PFSK-1 (cell line): Measurements from ENCODE around the gene ZNF646.

ENCODE experiments used
- POLR2AphosphoS5 ChIP-seq: IDR thresholded peaks from 2 replicates; pipeline ENCODE4 v1.6.1; 2012; ENCODE audit warnings: low read depth, mild to moderate bottlenecking, control low read depth, low read length, moderate library complexity
- REST ChIP-seq, 2 experiments: IDR thresholded peaks; 2 replicates each; pipeline versions ENCODE4 v1.6.1 to v1.8.0; 2011 to 2012; ENCODE audit warnings: low read depth in 2 of 2, low read length in 2 of 2, control low read depth in 1 of 2, inconsistent platforms in 1 of 2, mild to moderate bottlenecking in 1 of 2, moderate library complexity in 1 of 2; ENCODE audit not compliant: insufficient read depth in 1 of 2

DNA sequence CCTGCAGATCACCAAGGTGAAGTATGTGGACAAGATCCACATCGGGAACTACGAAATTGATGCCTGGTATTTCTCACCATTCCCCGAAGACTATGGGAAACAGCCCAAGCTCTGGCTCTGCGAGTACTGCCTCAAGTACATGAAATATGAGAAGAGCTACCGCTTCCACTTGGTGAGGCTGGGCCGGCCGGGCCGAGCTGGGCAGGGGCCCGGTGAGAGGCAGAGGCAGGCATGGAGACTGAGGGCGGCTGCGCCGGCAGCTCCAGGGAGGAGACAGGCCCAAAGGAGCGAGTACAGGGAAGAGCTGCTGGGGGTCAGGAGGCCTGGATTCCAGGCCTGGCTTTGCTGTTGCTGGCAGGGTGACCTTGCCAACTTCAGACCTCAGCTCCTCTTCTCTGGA lies 53.0 kb downstream of the ZNF646 start:
- TF ChIP-seq REST (IDR thresholded peaks at IDR 0.05; ENCODE audit: insufficient read depth in 1 of 2, low read depth in 2 of 2, low read length in 2 of 2) = no peak
- no peak for TF ChIP-seq POLR2AphosphoS5
